Kasumi-1 (cell line): ENCODE measurements around the gene TLE4.

Source experiments
- DNase-seq, 2 experiments: peaks; one replicate each; lab custom pipeline; 2025; lab: John Stamatoyannopoulos, UW

The TLE4 gene

DNA sequence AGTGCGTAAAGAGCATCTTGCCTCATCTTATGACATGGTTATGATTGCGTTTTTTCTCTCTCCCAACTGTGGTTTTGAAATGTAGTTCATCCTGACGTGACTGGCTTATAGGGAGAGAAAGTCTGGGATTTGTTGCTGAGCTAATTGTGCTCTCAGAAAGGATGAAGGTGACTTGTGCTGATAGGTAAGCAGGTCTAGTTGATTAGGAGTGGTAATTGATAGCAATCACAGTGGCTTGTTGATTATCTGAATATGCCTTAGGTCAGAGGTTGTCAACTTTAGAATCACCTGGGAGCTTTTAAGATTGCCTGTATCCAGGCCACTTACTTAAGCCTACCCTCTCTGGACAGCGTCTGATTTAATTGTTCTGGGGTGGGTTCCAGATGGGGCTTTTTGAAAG lies 117.8 kb downstream of the TLE4 start:
- DNase-seq = no peak

DNA sequence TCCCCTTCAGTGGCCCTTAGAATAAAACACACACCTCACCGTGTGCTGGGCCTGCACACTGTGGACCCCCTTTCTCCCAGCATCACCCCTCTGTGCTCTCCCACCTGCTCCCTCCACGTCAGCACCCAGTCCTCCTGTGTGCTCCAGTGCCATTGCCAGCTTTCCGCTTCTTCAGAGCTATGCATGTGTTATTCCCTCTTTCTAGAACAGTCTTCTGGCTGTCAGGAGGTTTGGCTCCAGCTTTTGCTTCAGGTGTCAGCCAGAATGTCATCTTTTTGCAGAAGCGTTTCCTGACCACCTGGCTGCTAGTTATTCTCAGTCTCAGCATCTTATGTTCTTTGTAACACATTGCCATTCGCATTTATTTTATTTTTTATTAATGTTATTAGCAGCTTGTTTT lies 119.7 kb downstream of the TLE4 start:
- DNase-seq = no peak

- DNase-seq = no peak
These were observed 121.2 kb downstream of the TLE4 start for GRCh38 chr9:79692857-79693571.

DNA sequence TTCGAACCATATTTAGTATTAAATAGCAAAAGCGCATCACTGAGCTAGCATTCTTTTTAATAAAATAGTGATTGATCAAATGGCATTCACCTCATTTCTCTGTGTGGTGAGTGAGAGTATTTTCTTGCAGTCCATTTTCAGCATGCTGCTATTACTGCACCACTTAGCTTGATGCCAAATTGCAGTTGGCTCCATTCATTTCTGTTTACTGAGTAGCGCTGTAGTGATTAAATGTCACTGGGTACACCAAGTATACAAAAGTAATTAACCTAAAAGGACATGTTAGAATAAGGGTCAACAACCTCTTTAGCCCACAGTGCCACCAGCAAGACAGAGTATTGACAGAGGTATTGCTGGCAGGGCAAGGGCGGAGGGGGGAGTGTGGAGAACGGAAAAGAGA lies 122.0 kb downstream of the TLE4 start:
- DNase-seq = no peak

- DNase-seq = no peak
These were observed 122.4 kb downstream of the TLE4 start for GRCh38 chr9:79694208-79694607.

DNA sequence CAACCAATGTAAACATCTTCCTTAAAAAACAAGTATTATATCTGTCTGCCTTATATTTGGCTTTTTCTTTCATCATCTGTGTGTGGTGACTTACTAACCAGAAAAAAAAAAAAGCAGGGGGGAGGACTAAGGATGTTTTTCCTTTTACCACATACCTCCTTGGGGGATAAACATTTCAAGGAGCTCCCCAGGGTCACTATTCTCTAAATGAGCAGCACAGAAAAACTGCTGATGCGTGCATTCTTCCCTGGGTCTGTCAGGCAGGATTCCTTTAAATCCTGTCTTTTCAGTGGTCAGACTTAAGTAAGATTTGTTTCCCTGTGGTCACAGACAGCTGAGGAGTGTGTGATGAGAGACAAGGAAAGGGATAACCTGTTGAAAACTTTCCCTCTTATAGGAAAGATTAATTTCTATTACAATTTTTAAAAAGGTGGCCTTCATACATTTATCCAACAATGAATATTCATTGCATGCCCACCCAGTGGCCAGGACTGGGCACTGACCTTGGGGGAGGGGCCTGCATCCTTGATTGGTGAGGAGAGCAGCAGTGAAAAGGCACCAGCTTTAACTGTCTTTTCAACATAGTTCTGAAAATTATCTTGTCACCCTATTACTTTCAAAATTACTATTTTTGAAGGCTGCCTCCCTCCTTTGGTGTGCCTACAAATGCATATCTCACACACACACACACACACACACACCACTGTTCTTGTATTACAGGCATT lies 123.1 kb downstream of the TLE4 start:
- DNase-seq = no peak

GRCh38 chr9:79695531-79696175 lies 123.9 kb downstream of the TLE4 start:
- DNase-seq = no peak

DNA sequence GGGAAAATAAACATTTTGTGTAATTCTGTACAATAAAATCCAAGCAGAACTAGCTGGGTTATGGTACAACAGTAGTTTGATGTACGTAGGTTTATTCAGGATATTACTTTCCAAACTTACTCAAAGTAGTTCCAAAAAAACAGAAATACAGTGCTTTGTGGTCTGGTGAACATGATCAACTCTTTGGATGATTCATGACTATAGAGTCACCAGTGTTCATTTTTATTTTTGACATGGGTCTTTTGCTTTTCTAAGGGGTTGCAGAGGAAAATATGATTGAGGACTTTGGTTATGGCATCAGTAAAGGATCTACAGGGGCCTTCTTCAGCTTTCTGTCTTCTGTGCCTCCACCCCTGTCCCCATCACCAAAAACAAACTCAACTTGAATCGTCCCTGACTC lies 127.2 kb downstream of the TLE4 start:
- DNase-seq = no peak

- DNase-seq = no peak
These were observed 127.7 kb downstream of the TLE4 start for GRCh38 chr9:79699479-79699878.

- DNase-seq = no peak
These were observed 129.0 kb downstream of the TLE4 start for GRCh38 chr9:79700607-79701360.

DNA sequence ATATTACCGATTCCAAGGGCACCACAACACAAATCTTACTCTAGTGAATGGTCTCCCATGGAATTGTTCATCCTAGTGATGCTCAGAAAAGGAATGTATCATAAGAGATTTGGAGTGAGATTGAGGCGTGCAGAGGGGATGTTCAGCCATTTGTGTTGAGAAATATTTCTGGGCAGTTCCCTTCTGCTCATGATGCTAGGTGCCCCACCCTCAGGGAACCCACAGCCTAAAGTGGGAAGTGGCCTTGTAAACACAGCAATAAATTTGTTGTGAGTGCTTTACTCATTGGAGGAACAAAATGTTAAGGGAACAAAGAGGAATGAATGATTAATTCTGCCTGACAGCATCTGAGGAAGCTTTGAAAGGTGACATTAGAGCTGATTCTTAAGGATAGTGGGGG lies 129.9 kb downstream of the TLE4 start:
- no peak for DNase-seq

DNA sequence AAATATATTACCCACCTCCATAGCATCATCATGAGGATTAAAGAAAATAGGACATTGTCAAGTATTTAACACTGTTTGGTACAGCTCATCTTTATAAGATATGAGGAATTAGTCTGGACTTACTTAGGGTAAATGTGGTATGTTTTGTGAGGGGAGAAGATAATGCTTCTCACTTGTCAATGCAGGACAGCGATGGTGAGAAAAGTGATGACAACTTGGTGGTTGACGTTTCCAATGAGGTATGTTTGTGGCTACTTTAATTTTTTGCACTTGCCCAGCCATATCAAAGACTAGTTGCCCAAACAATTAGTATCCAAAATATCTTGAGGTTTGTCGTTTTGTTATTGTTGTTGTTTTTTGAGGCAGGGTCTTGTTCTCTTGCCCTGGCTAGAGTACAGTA lies 133.9 kb downstream of the TLE4 start:
- no peak for DNase-seq

- DNase-seq = no peak
These were observed 134.7 kb downstream of the TLE4 start for GRCh38 chr9:79706512-79706911.

DNA sequence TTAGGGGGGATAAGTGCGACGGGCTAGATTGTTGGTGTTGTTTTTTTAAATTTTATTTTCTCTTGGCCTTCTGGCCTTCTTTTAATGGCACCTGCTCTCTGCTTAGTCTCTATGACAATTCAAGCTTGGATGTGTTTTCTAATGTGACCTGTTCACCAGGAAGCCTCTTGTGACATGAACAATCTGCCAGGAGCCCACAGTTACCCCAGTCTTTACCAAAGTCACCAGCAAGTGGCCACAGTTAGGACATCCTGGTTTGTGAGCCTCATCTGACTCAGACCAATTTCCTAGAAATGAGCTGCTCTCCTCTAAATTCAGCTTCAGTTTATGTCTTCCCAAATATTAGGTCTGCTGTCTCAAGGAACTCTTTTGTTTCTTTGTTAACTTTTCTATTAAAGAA lies 135.8 kb downstream of the TLE4 start:
- no peak for DNase-seq

DNA sequence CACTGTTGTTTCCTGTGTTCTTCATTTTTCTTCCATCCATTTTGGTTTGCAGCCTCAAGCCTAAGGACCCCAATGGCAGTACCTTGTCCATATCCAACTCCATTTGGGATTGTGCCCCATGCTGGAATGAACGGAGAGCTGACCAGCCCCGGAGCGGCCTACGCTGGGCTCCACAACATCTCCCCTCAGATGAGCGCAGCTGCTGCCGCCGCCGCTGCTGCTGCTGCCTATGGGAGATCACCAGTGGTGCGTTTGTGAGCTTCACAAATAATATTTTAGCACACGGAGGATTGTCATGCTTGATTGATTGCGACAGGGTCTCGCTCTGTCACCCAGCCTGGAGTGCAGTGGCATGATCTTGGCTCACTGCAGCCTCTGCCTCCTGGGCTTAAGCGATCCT lies 136.8 kb downstream of the TLE4 start:
- no peak for DNase-seq

- DNase-seq = no peak
These were observed 138.2 kb downstream of the TLE4 start for GRCh38 chr9:79709743-79710674.

- DNase-seq = no peak
These were observed 140.1 kb downstream of the TLE4 start for GRCh38 chr9:79711874-79712273.

GRCh38 chr9:79719021-79719420 lies 147.3 kb downstream of the TLE4 start:
- DNase-seq = no peak

DNA sequence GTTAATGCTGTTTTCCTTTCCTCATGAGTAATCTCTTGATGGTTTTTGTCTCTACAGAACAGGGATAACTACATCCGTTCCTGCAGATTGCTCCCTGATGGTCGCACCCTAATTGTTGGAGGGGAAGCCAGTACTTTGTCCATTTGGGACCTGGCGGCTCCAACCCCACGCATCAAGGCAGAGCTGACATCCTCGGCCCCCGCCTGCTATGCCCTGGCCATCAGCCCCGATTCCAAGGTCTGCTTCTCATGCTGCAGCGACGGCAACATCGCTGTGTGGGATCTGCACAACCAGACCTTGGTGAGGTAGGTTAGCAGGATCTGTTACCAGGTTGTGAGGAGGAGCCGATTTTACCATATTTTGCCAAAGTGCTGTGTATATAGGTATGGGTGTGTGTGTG lies 148.2 kb downstream of the TLE4 start:
- no peak for DNase-seq

GRCh38 chr9:79731171-79731890 lies 159.6 kb downstream of the TLE4 start:
- no peak for DNase-seq
